Activated naive CD4-positive, alpha-beta T cell treated with anti-CD3 and anti-CD28 coated beads, Interleukin-2, amount 10 ng/mL, durations not matched to agents 7 days and 5 days (primary cell): Measurements from ENCODE around the gene SLC44A4.
"Not testable (repeated sequence)": the region's sequence is repeated elsewhere in the genome, so short reads cannot be mapped to it uniquely, and the experiment has no call there.

ENCODE experiments used
- CTCF ChIA-PET: fragments of 350-600 bp; sonication (Branson Sonifier 250); formaldehyde crosslinking; loops from one replicate; lab custom pipeline; 2021; ENCODE audit warnings: antibody characterized with exemption; lab: Charles Lee
- DNase-seq: peaks from one replicate; pipeline ENCODE4 v3.0.0-alpha.2; 2020
- H3K27ac Mint-ChIP-seq: one replicate; pipeline ENCODE4 v1.8.0; 2021; ENCODE audit warnings: mild to moderate bottlenecking, moderate library complexity, mixed read lengths
- H3K27me3 Mint-ChIP-seq: one replicate; pipeline ENCODE4 v1.8.0; 2021; ENCODE audit warnings: mild to moderate bottlenecking, mixed read lengths
- H3K36me3 Mint-ChIP-seq: one replicate; pipeline ENCODE4 v1.8.0; 2021; ENCODE audit warnings: mixed read lengths
- H3K4me1 Mint-ChIP-seq: one replicate; pipeline ENCODE4 v1.8.0; 2021; ENCODE audit warnings: mixed read lengths
- H3K4me3 Mint-ChIP-seq: one replicate; pipeline ENCODE4 v1.8.0; 2021; ENCODE audit warnings: mild to moderate bottlenecking, moderate library complexity, mixed read lengths
- H3K9me3 Mint-ChIP-seq: one replicate; pipeline ENCODE4 v1.8.0; 2021; ENCODE audit warnings: mixed read lengths

The SLC44A4 gene

DNA sequence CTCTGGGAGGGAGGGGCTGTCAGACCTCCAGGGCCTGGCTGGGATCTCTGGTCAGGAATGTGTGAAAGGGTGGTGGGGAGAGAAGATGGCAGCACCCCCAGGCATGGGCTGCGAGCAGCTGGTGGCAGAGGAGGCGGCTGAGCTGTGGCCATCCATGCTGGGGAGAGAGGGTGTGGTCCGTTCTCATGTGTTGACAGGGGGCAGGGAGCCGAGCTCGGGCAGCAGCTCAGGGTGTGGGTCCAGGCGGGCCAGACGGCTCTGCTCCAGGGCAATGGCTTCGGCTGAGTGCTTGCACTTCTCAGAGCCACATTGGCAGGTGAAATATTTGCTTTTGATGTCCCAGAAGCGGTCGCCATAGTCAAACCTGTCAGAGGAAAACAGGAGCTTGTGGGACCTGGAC lies 1.1 kb upstream of the SLC44A4 start:
- Mint-ChIP-seq H3K9me3 (no peaks in the 10 kb centered on the region), H3K4me1 (no peaks in the 10 kb centered on the region), H3K36me3 (peaks cover 28% of the 10 kb centered on the region), H3K4me3 (no peak overlapping the region), H3K27ac (no peak overlapping the region), H3K27me3 (peaks cover 13% of the 10 kb centered on the region)
- DNase-seq: no peak
- CTCF ChIA-PET: no interaction called here

GRCh38 chr6:31879143-31879542 lies 346 bp upstream of the SLC44A4 start:
- no peak for DNase-seq
- CTCF ChIA-PET: no interaction called here
- H3K27ac Mint-ChIP-seq: no peak overlapping the region

GRCh38 chr6:31878222-31878621 lies 575 bp downstream of the SLC44A4 start:
- Mint-ChIP-seq H3K4me1 (peaks cover 2% of the 10 kb centered on the region), H3K9me3 (no peaks in the 10 kb centered on the region), H3K27me3 (peaks cover 25% of the 10 kb centered on the region), H3K27ac (peak overlapping the region; percentile 33), H3K4me3 (no peak overlapping the region), H3K36me3 (peaks cover 28% of the 10 kb centered on the region)
- CTCF ChIA-PET: interaction anchor here (1.2 kb wide), 1 partner anchor 108 kb away, joined by 4 read pairs; no protein-coding TSS in a partner anchor
- no peak for DNase-seq

More at GRCh38 chr6:31879143-31879542, 346 bp upstream of the SLC44A4 start:
- Mint-ChIP-seq H3K9me3 (no peaks in the 10 kb centered on the region), H3K4me3 (no peak overlapping the region), H3K4me1 (peaks cover 2% of the 10 kb centered on the region), H3K36me3 (peaks cover 28% of the 10 kb centered on the region), H3K27me3 (peaks cover 21% of the 10 kb centered on the region)

DNA sequence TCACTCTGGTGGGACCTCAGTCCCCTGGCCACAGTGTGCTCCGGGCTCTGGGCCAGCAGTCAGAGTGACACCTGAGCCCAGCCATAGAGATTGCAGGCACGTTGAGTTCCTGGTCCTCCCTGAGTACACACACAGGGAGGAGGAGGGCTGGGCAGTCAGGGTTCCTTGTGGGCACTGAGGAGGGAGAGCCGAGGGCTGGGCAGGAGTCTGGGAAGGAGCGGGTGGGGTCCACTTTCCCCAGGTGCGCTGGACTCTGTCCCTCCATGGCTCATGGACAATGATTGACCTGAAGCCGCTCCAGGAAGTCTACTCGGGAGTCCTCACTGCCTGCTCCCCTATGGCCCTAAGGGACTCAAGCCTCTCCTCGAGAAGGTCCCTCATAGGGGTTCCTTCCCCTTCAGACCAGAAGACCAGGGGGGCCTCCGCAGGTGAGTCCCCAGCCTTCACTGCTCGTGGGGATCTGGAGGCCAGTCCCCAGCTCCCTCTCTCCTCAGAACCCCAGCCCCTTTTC lies 1.1 kb downstream of the SLC44A4 start:
- Mint-ChIP-seq H3K36me3 (peaks cover 23% of the 10 kb centered on the region), H3K4me3 (no peak overlapping the region), H3K27ac (no peak overlapping the region), H3K9me3 (no peaks in the 10 kb centered on the region), H3K4me1 (peaks cover 2% of the 10 kb centered on the region), H3K27me3 (peaks cover 25% of the 10 kb centered on the region)
- DNase-seq: no peak
- CTCF ChIA-PET: interaction anchor here (1.2 kb wide), 1 partner anchor 108 kb away, joined by 4 read pairs; no protein-coding TSS in a partner anchor

GRCh38 chr6:31877125-31877650 lies 1.6 kb downstream of the SLC44A4 start:
- peaks cover 2% of the 10 kb centered on the region for H3K4me1 Mint-ChIP-seq
- peaks cover 25% of the 10 kb centered on the region for H3K27me3 Mint-ChIP-seq
- H3K36me3 Mint-ChIP-seq: peaks cover 19% of the 10 kb centered on the region
- no peaks in the 10 kb centered on the region for H3K9me3 Mint-ChIP-seq
- H3K27ac Mint-ChIP-seq: no peak overlapping the region
- no peak for DNase-seq
- CTCF ChIA-PET: no interaction called here
- no peak overlapping the region for H3K4me3 Mint-ChIP-seq

- H3K27me3 Mint-ChIP-seq: peaks cover 32% of the 10 kb centered on the region
- CTCF ChIA-PET: no interaction called here
- peaks cover 5% of the 10 kb centered on the region for H3K4me1 Mint-ChIP-seq
- no peaks in the 10 kb centered on the region for H3K9me3 Mint-ChIP-seq
- DNase-seq: no peak
- H3K27ac Mint-ChIP-seq: no peak overlapping the region
- peaks cover 15% of the 10 kb centered on the region for H3K36me3 Mint-ChIP-seq
- no peak overlapping the region for H3K4me3 Mint-ChIP-seq
These were observed 2.4 kb downstream of the SLC44A4 start for GRCh38 chr6:31876357-31876756.

DNA sequence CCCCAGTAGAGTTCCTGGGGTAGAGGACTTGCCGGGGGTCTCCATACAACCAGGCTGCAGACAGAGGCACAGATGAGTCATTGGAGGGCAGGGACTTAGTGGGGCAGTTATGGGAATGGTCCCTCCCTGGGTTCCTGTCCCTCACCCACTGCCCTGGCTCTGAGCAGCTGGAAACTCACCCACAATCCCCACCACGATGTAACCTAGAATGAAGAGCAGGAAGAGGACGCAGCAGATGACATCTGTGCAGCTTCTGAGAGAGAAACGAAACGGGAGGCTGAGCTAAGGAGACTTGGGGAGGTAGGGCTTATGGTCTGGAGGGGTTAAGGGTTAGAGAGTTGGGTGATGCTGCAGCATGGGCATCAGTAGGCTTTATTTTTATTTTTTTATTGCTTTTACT lies 2.9 kb downstream of the SLC44A4 start:
- CTCF ChIA-PET: no interaction called here
- H3K27me3 Mint-ChIP-seq: peaks cover 37% of the 10 kb centered on the region
- no peak for DNase-seq

GRCh38 chr6:31874836-31875572 lies 3.8 kb downstream of the SLC44A4 start:
- no peak for DNase-seq
- peaks cover 6% of the 10 kb centered on the region for H3K36me3 Mint-ChIP-seq
- H3K4me3 Mint-ChIP-seq: no peak overlapping the region
- peaks cover 44% of the 10 kb centered on the region for H3K27me3 Mint-ChIP-seq
- CTCF ChIA-PET: no interaction called here
- no peaks in the 10 kb centered on the region for H3K9me3 Mint-ChIP-seq
- peaks cover 11% of the 10 kb centered on the region for H3K4me1 Mint-ChIP-seq
- H3K27ac Mint-ChIP-seq: no peak overlapping the region

More for the DNA sequence above, 2.9 kb downstream of the SLC44A4 start:
- no peak overlapping the region for H3K4me3 Mint-ChIP-seq
- no peaks in the 10 kb centered on the region for H3K9me3 Mint-ChIP-seq
- peaks cover 9% of the 10 kb centered on the region for H3K4me1 Mint-ChIP-seq
- H3K36me3 Mint-ChIP-seq: peaks cover 10% of the 10 kb centered on the region
- no peak overlapping the region for H3K27ac Mint-ChIP-seq

GRCh38 chr6:31874084-31874670 lies 4.6 kb downstream of the SLC44A4 start:
- no peak overlapping the region for H3K4me3 Mint-ChIP-seq
- H3K27ac Mint-ChIP-seq: no peak overlapping the region
- H3K36me3 Mint-ChIP-seq: no peaks in the 10 kb centered on the region
- H3K9me3 Mint-ChIP-seq: no peaks in the 10 kb centered on the region
- peaks cover 11% of the 10 kb centered on the region for H3K4me1 Mint-ChIP-seq
- H3K27me3 Mint-ChIP-seq: peaks cover 48% of the 10 kb centered on the region
- DNase-seq: no peak
- CTCF ChIA-PET: no interaction called here

DNA sequence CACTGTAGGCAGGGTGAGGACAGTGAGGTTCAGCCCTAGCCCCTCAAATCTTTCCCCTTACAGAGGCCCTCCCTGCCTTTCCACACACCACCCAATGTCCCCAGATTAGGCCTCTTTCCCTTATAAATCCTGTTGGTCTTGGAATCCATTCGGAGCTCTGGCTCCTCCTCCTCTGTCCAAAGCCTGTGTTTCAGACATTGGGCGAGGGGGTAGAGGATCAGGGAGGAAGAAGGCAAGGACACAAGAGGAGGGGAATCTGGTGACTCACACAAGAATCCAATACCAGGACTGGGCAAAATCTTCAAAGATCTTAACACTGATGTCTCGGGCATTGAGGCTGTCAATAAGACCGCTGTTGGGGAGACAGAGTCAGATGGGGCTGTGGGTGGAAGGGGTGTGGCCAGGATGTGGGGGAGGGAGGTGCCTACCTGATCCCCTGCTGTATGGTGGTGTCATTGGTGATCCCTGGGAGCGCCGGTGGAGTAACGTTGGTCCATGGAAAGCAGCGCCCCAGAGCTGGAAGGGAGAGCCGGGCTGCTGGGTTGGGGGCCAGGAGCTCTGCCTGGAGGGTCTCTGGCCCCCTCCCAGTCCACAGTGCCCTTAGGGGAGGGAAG lies 7.6 kb downstream of the SLC44A4 start:
- Mint-ChIP-seq H3K27me3 (peaks cover 48% of the 10 kb centered on the region), H3K9me3 (no peaks in the 10 kb centered on the region), H3K27ac (no peak overlapping the region), H3K4me1 (peaks cover 11% of the 10 kb centered on the region), H3K36me3 (no peaks in the 10 kb centered on the region), H3K4me3 (no peak overlapping the region)
- DNase-seq: no peak
- CTCF ChIA-PET: no interaction called here

DNA sequence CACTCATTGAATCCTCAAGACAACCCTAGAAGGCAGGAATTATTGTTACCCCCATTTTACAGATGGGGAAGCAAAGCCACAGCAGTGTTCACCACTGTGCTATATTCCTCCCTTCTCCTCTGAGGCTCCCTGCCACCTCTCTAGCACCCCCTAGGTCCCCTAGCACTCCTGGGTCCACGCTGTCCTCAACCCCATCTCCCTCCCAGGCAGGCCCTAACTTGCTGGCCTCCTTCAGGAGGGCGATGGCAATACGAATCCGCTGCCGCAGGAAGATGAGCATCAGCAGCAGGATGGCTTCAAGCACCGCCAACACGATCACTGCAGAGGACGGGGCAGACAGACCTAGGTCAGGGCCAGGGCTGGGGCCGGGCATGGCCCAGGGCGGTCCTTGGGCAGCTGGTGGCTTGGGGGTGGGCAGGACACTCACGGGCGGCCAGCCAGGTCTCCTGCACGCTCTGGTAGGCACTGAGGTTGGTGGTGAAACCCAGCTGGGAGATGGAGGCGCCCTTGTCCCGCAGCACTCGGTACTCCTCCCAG lies 8.3 kb downstream of the SLC44A4 start:
- DNase-seq: no peak
- CTCF ChIA-PET: no interaction called here
- H3K27me3 Mint-ChIP-seq: peaks cover 49% of the 10 kb centered on the region
- H3K36me3 Mint-ChIP-seq: no peaks in the 10 kb centered on the region
- no peak overlapping the region for H3K4me3 Mint-ChIP-seq
- peaks cover 11% of the 10 kb centered on the region for H3K4me1 Mint-ChIP-seq
- no peak overlapping the region for H3K27ac Mint-ChIP-seq
- no peaks in the 10 kb centered on the region for H3K9me3 Mint-ChIP-seq

- H3K27ac Mint-ChIP-seq: no peak overlapping the region
- no peaks in the 10 kb centered on the region for H3K9me3 Mint-ChIP-seq
- peaks cover 48% of the 10 kb centered on the region for H3K27me3 Mint-ChIP-seq
- DNase-seq: no peak
- H3K4me3 Mint-ChIP-seq: no peak overlapping the region
- no peaks in the 10 kb centered on the region for H3K36me3 Mint-ChIP-seq
- peaks cover 17% of the 10 kb centered on the region for H3K4me1 Mint-ChIP-seq
- CTCF ChIA-PET: no interaction called here
These were observed 9.5 kb downstream of the SLC44A4 start for GRCh38 chr6:31869343-31869742.

GRCh38 chr6:31868658-31868971 lies 10.2 kb downstream of the SLC44A4 start:
- Mint-ChIP-seq H3K27me3 (peaks cover 44% of the 10 kb centered on the region), H3K4me1 (peaks cover 22% of the 10 kb centered on the region)
- DNase-seq, H3K36me3 Mint-ChIP-seq, H3K4me3 Mint-ChIP-seq, H3K9me3 Mint-ChIP-seq, H3K27ac Mint-ChIP-seq, CTCF ChIA-PET: not testable (repeated sequence)
